AG04450 (cell line): ENCODE data around the gene DYDC2. TPM values are rescaled to one million over a fixed set of nuclear protein-coding genes. Genes with fewer than 3 reads are reported as not detected.

Experiments
- CTCF ChIA-PET: fragments of 300-600, 350-600 bp; formaldehyde crosslinking; extraction: SDS; loops from one replicate; lab custom pipeline; 2022; ENCODE audit warnings: antibody characterized with exemption, inconsistent platforms; lab: Charles Lee
- POLR2A ChIA-PET: fragments of 350-600 bp; formaldehyde crosslinking; extraction: SDS; loops from one replicate; lab custom pipeline; 2021; ENCODE audit warnings: antibody characterized with exemption, inconsistent platforms; lab: Yijun Ruan, JAX
- DNase-seq: peaks from one replicate; pipeline ENCODE4 v3.0.0-alpha.2; 2011; ENCODE audit warnings: low read depth, low spot score
- H3K27ac ChIP-seq: one replicate; pipeline ENCODE4 v1.5.1; 2012; ENCODE audit warnings: low read depth, low read length, control low read depth
- H3K27me3 ChIP-seq: one replicate; pipeline ENCODE4 v1.6.0; 2012; ENCODE audit warnings: low read length; ENCODE audit not compliant: control insufficient read depth, insufficient read depth
- H3K4me3 ChIP-seq: 2 replicates; pipeline ENCODE4 v1.5.1; 2011; ENCODE audit warnings: mild to moderate bottlenecking, low read depth, low read length, control low read depth
- H3K9me3 ChIP-seq: 2 replicates; pipeline ENCODE4 v1.5.1; 2012; ENCODE audit warnings: low read length; ENCODE audit not compliant: control insufficient read depth, insufficient read depth
- CTCF ChIP-seq: IDR thresholded peaks from 2 replicates; pipeline ENCODE4 v1.5.1; 2011; ENCODE audit warnings: low read depth, low read length, control low read depth, inconsistent platforms
- polyA plus RNA-seq: library from polyadenylated mRNA; depleted of rRNA; stranded (reverse); fragments of >200 nt; gene quantifications from 2 replicates; pipeline ENCODE4 v1.2.3, GENCODE V29; 2011

The DYDC2 gene
- polyA plus RNA-seq, 1 experiment = not detected

- no peak for DNase-seq
- ChIA-PET POLR2A (no interaction called here), CTCF (interaction anchor here (0.8 to 2.0 kb wide), 2 partner anchors 64 to 126 kb away, joined by 3 to 7 read pairs; no protein-coding TSS in a partner anchor)
- Histone ChIP-seq H3K27me3 (peaks cover 3% of the 10 kb centered on the region), H3K27ac (no peak overlapping the region), H3K9me3 (no peaks in the 10 kb centered on the region), H3K4me3 (no peak overlapping the region)
- no peak for TF ChIP-seq CTCF
Observed at GRCh38 chr10:80379701-80380100, 23.1 kb downstream of the DYDC2 start.

- Histone ChIP-seq H3K27ac (no peak overlapping the region), H3K27me3 (peaks cover 3% of the 10 kb centered on the region), H3K4me3 (no peak overlapping the region), H3K9me3 (no peaks in the 10 kb centered on the region)
- DNase-seq = no peak
- CTCF ChIA-PET = interaction anchor here (0.8 to 2.0 kb wide), 2 partner anchors 64 to 125 kb away, joined by 3 to 7 read pairs; no protein-coding TSS in a partner anchor
- no peak for TF ChIP-seq CTCF
- POLR2A ChIA-PET = interaction anchor here (0.6 kb wide), 1 partner anchor 180 kb away, joined by 7 read pairs; no protein-coding TSS in a partner anchor
Observed at GRCh38 chr10:80380185-80380584, 23.6 kb downstream of the DYDC2 start.

GRCh38 chr10:80382989-80383388 is 26.4 kb downstream of the DYDC2 start:
- H3K4me3 ChIP-seq = no peak overlapping the region
- H3K9me3 ChIP-seq = no peaks in the 10 kb centered on the region
- no peak for DNase-seq
- CTCF ChIA-PET = interaction anchor here (0.5 to 2.4 kb wide), 8 partner anchors 23 to 282 kb away, joined by 3 to 15 read pairs (median 4); no protein-coding TSS in a partner anchor
- POLR2A ChIA-PET = no interaction called here
- H3K27me3 ChIP-seq = peaks cover 3% of the 10 kb centered on the region
- no peak overlapping the region for H3K27ac ChIP-seq
- peak; percentile 60 for TF ChIP-seq CTCF

GRCh38 chr10:80390740-80391139 is 34.2 kb downstream of the DYDC2 start:
- TF ChIP-seq CTCF = no peak
- POLR2A ChIA-PET = no interaction called here
- H3K27ac ChIP-seq = no peak overlapping the region
- CTCF ChIA-PET = no interaction called here
- no peaks in the 10 kb centered on the region for H3K9me3 ChIP-seq
- H3K4me3 ChIP-seq = no peak overlapping the region
- H3K27me3 ChIP-seq = peaks cover 3% of the 10 kb centered on the region
- no peak for DNase-seq

- H3K27me3 ChIP-seq = peaks cover 5% of the 10 kb centered on the region
- POLR2A ChIA-PET = no interaction called here
- CTCF ChIA-PET = no interaction called here
- H3K27ac ChIP-seq = no peak overlapping the region
- no peak overlapping the region for H3K4me3 ChIP-seq
- no peak for DNase-seq
- no peaks in the 10 kb centered on the region for H3K9me3 ChIP-seq
- TF ChIP-seq CTCF = no peak
Observed at GRCh38 chr10:80392250-80392649, 35.7 kb downstream of the DYDC2 start.
